Ureter (tissue), 1 donor: ENCODE results near the gene SNX21. TPM values are rescaled to one million over a fixed set of nuclear protein-coding genes. Genes with fewer than 3 reads are reported as not detected.

Source experiments
- DNase-seq: peaks from one replicate; pipeline ENCODE4 v3.0.0-alpha.2; 2020; ENCODE audit warnings: low spot score
- total RNA-seq: library from RNA; stranded (reverse); gene quantifications from one replicate; pipeline ENCODE4 v1.2.4, GENCODE V29; 2023
- donor health status: DM: yes; HTN: yes; CAD: no.

The SNX21 gene
- total RNA-seq, 1 donor from 2014 or later = 31.4 TPM

DNA sequence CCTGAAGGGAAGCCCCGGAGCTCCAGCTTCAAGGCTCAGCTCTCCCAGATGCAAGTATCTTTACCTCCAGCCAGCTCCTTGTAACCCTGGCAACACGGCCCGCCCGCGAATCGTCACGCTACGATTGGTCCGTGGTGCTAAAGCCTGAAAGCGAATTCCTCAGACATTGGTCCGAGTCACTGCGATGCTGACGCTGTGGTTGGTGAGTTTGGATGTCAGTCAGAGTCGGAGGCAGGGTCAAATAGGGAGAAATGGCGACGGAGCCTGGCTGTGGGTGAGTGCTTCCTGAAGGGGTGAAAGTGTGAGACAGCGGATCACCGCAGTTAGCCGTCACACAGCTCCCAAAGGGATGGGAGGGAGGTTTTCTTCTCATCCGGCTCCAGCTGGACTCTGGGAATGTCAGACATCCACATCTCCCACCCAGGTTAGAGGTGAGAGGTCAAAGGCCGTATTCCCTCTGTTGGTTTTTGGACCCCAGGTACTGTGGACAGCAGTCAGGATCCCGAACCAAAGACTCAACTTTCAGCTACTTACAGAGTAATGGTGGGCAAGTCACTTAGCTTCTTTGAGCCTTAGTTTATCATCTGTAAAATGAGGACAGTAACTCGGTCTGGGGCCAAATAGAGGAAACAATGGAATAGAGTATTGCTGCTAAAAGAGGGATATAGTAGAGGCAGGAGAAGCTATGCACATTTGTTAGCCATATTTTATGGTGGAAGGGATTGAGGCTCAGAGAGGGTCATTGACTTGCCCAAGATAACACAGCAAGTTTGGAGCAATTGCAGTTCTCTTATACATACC, 47.6 kb downstream of the SNX21 start, which contains the start of gene ZSWIM1:
TSS of gene ZSWIM1 (plus strand) at position 240 of the 801 bp plus-strand sequence. CDS start 1,366 bp downstream, outside the sequence.
- DNase-seq = peak; percentile 99

GRCh38 chr20:45882469-45883099, 49.0 kb downstream of the SNX21 start:
- no peak for DNase-seq

DNA sequence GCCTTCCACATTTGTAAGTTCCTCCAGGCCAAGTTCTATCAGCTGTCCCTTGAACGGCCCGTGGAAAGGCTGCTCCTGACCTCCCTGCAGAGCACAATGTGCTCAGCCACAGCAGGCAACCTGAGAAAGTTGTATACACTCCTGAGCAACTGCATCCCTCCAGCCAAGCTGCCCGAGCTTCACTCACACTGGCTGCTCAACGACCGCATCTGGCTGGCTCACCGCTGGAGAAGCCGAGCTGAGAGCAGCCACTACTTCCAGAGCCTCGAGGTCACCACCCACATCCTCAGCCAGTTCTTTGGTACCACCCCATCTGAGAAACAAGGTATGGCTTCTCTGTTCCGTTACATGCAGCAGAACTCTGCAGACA, 49.5 kb downstream of the SNX21 start:
- DNase-seq = no peak

- DNase-seq = no peak
Observed at GRCh38 chr20:45886590-45887345, 53.2 kb downstream of the SNX21 start.

- DNase-seq = no peak
Observed at GRCh38 chr20:45887346-45887715, 53.7 kb downstream of the SNX21 start, which contains the start of gene SPATA25. Gene SPATA25, minus strand, starts transcription at chr20:45887622. Its CDS starts 32 bp downstream, at chr20:45887590.

- DNase-seq = no peak
Observed at GRCh38 chr20:45888681-45889080, 55.1 kb downstream of the SNX21 start.

- peak; percentile 86 for DNase-seq
Observed at GRCh38 chr20:45890077-45890984, 56.7 kb downstream of the SNX21 start.

DNA sequence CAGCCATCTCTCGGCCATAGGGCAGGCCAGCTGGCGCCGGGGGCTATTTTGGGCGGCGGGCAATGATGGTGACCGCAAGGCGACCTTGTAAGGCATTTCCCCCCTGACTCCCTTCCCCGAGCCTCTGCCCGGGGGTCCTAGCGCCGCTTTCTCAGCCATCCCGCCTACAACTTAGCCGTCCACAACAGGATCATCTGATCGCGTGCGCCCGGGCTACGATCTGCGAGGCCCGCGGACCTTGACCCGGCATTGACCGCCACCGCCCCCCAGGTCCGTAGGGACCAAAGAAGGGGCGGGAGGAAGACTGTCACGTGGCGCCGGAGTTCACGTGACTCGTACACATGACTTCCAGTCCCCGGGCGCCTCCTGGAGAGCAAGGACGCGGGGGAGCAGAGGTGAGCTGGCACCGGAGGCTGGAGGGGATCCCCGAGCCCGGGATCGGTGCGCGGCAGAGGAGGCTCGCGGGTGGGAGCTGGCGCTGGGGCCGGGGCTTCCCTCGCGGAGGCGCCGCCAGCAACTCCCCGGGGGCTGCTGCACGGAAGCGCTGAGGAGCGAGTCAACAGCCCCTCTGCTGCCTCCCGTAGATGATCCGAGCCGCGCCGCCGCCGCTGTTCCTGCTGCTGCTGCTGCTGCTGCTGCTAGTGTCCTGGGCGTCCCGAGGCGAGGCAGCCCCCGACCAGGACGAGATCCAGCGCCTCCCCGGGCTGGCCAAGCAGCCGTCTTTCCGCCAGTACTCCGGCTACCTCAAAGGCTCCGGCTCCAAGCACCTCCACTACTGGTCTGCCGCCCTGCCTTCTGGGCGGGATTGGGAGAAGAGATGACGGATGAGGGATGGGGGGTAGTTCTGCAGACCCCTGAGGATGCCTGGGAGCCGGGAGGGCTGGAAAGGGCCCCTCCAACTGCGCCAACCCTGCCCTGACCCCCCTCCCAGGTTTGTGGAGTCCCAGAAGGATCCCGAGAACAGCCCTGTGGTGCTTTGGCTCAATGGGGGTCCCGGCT, 57.7 kb downstream of the SNX21 start, which contains the start of the genes CTSA and NEURL2:
TSS of gene CTSA (plus strand) at position 351 of the 999 bp plus-strand sequence. CDS start at position 585, 234 bp downstream.
TSS of gene NEURL2 (minus strand) at position 224 of the 999 bp plus-strand sequence. CDS start at position 7, 217 bp downstream.
- DNase-seq = peak; percentile 94

- no peak for DNase-seq
Observed at GRCh38 chr20:45892049-45892825, 58.6 kb downstream of the SNX21 start.

Other genes with a start within 250 kb of the SNX21 start
- gene WFDC10A, start 204.1 kb upstream of the SNX21 start, total RNA-seq = not detected
- gene WFDC9, start 202.5 kb upstream of the SNX21 start, total RNA-seq = not detected
- gene WFDC11, start 163.6 kb upstream of the SNX21 start, total RNA-seq = not detected
- 0.55 TPM for gene WFDC13, start 131.8 kb upstream of the SNX21 start, total RNA-seq
- gene WFDC10B, start 128.8 kb upstream of the SNX21 start, total RNA-seq = 1.9 TPM
- gene SPINT4, start 111.5 kb upstream of the SNX21 start, total RNA-seq = not detected
- 3.0 TPM for gene WFDC3, start 41.9 kb upstream of the SNX21 start, total RNA-seq
- gene DNTTIP1, start 41.8 kb upstream of the SNX21 start, total RNA-seq = 24.5 TPM
- 1.1 TPM for gene UBE2C, start 21.2 kb upstream of the SNX21 start, total RNA-seq
- gene TNNC2, start 6.5 kb upstream of the SNX21 start, total RNA-seq = 0.57 TPM
- 21.0 TPM for gene ACOT8, start 23.6 kb downstream of the SNX21 start, total RNA-seq
- gene ZSWIM3, start 23.8 kb downstream of the SNX21 start, total RNA-seq = 4.1 TPM
- gene ZSWIM1, start 47.4 kb downstream of the SNX21 start, total RNA-seq = 14.4 TPM
- gene SPATA25, start 53.8 kb downstream of the SNX21 start, total RNA-seq = 8.6 TPM
- 17.9 TPM for gene NEURL2, start 57.4 kb downstream of the SNX21 start, total RNA-seq
- gene CTSA, start 57.5 kb downstream of the SNX21 start, total RNA-seq = 98.0 TPM
- gene PLTP, start 78.4 kb downstream of the SNX21 start, total RNA-seq = 101 TPM
- 37.5 TPM for gene PCIF1, start 100.9 kb downstream of the SNX21 start, total RNA-seq
- gene ZNF335, start 138.4 kb downstream of the SNX21 start, total RNA-seq = 23.9 TPM
- 1.4 TPM for gene MMP9, start 175.1 kb downstream of the SNX21 start, total RNA-seq
- not detected for gene SLC12A5, start 195.4 kb downstream of the SNX21 start, total RNA-seq